Osteoblast (primary cell): ENCODE results near the gene VEGFA. TPM values are rescaled to one million over a fixed set of nuclear protein-coding genes. Genes with fewer than 3 reads are reported as not detected.
A peak's percentile ranks its signal among the peaks of the same experiment; 100 is the strongest.
"Not testable (repeated sequence)": the region's sequence is repeated elsewhere in the genome, so short reads cannot be mapped to it uniquely, and the experiment has no call there.

Source experiments
- DNase-seq: peaks from one replicate; pipeline ENCODE4 v3.0.0; 2011; ENCODE audit warnings: low spot score, mixed read lengths; ENCODE audit not compliant: insufficient read length; ENCODE audit errors: missing footprints
- H2AFZ ChIP-seq: 2 replicates; pipeline ENCODE4 v1.6.0; 2011; ENCODE audit warnings: mild to moderate bottlenecking, low read length
- H3K27ac ChIP-seq: 2 replicates; pipeline ENCODE4 v1.5.1; 2011; ENCODE audit warnings: mild to moderate bottlenecking, low read depth, low read length, moderate library complexity
- H3K27me3 ChIP-seq: 2 replicates; pipeline ENCODE4 v1.6.0; 2012; ENCODE audit warnings: mild to moderate bottlenecking, control low read depth, inconsistent platforms, low read length, moderate library complexity; ENCODE audit not compliant: insufficient read depth
- H3K36me3 ChIP-seq: 2 replicates; pipeline ENCODE4 v1.5.1; 2011; ENCODE audit warnings: mild to moderate bottlenecking, low read length, control low read depth, moderate library complexity; ENCODE audit not compliant: insufficient read depth
- H3K4me1 ChIP-seq: 2 replicates; pipeline ENCODE4 v1.5.1; 2011; ENCODE audit warnings: mild to moderate bottlenecking, low read length, control low read depth, moderate library complexity; ENCODE audit not compliant: insufficient read depth
- H3K4me2 ChIP-seq: 2 replicates; pipeline ENCODE4 v1.6.0; 2011; ENCODE audit warnings: mild to moderate bottlenecking, low read length; ENCODE audit not compliant: insufficient read depth
- H3K4me3 ChIP-seq: fragments of 200-600 bp; sonication (generic); 3 replicates; pipeline ENCODE4 v1.5.1; 2012; ENCODE audit warnings: mild to moderate bottlenecking, low read length, inconsistent platforms; ENCODE audit not compliant: insufficient read depth
- H3K79me2 ChIP-seq: 2 replicates; pipeline ENCODE4 v1.6.0; 2012; ENCODE audit warnings: mild to moderate bottlenecking, low read length, control low read depth, inconsistent platforms; ENCODE audit not compliant: insufficient read depth
- H3K9me3 ChIP-seq: 2 replicates; pipeline ENCODE4 v1.5.1; 2011; ENCODE audit warnings: low read depth, low read length, control low read depth
- H4K20me1 ChIP-seq: 2 replicates; pipeline ENCODE4 v1.6.0; 2012; ENCODE audit warnings: mild to moderate bottlenecking, low read length, control low read depth; ENCODE audit not compliant: insufficient read depth
- total RNA-seq: library from RNA; depleted of rRNA; stranded (reverse); fragments of >200 nt; gene quantifications from 2 replicates; pipeline ENCODE4 v1.2.3, GENCODE V29; 2012
- TF ChIP-seq, protein P1 (sequence below): IDR thresholded peaks from 2 replicates; pipeline ENCODE4 v1.5.1; 2011; ENCODE audit warnings: mild to moderate bottlenecking, low read depth, low read length, moderate library complexity; ENCODE audit errors: extremely low read depth

The VEGFA gene
- total RNA-seq, 1 donor = 193 TPM

DNA sequence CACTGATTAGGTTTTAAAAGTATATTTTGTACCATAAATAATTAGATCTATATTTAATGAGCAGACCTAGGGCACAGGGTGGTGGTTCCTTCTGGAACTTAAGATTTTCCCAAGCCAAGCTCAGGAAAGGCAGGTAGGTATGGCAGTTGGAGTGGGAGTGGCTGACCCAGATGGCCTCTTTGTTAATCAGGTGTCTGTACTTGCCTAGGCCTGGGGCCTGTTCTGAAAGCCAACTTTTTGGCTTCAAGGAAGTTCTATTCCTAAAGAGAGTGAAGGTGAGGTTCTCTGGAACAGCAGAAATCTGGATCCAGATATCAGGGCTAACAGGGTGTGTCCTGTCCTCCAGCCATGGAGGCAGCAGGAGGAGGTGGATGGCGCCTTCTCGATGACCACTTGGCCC is 44.9 kb downstream of the VEGFA start:
- H3K79me2 ChIP-seq = no peaks in the 10 kb centered on the region
- no peak overlapping the region for H3K27ac ChIP-seq
- TF ChIP-seq, protein P1, sequence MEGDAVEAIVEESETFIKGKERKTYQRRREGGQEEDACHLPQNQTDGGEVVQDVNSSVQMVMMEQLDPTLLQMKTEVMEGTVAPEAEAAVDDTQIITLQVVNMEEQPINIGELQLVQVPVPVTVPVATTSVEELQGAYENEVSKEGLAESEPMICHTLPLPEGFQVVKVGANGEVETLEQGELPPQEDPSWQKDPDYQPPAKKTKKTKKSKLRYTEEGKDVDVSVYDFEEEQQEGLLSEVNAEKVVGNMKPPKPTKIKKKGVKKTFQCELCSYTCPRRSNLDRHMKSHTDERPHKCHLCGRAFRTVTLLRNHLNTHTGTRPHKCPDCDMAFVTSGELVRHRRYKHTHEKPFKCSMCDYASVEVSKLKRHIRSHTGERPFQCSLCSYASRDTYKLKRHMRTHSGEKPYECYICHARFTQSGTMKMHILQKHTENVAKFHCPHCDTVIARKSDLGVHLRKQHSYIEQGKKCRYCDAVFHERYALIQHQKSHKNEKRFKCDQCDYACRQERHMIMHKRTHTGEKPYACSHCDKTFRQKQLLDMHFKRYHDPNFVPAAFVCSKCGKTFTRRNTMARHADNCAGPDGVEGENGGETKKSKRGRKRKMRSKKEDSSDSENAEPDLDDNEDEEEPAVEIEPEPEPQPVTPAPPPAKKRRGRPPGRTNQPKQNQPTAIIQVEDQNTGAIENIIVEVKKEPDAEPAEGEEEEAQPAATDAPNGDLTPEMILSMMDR = no peak
- no peaks in the 10 kb centered on the region for H3K27me3 ChIP-seq
- H3K4me3 ChIP-seq = no peak overlapping the region
- no peak overlapping the region for H2AFZ ChIP-seq
- no peaks in the 10 kb centered on the region for H3K9me3 ChIP-seq
- H3K36me3 ChIP-seq = no peaks in the 10 kb centered on the region
- no peaks in the 10 kb centered on the region for H4K20me1 ChIP-seq
- DNase-seq = no peak
- H3K4me2 ChIP-seq = no peak overlapping the region
- peaks cover 4% of the 10 kb centered on the region for H3K4me1 ChIP-seq

DNA sequence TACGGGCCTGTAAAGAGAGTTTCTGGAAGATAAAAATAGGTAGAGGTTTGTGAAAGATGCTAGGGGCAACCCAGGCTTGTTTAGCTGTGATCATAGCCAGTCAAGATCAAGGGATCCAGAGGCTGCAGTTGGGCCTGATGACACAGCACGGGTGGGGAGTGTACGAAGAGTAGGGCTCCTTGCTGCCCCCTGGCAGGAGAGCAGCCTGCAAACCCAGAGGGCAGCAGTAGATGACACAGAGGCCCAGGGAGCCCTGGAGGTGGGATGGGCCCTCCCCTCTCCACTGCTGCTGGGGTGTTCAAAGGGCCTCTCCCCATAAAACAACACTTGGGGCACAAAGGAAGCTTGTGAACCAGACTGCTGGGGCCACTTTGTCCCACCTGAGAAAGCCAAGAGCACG is 47.2 kb downstream of the VEGFA start:
- no peaks in the 10 kb centered on the region for H4K20me1 ChIP-seq
- peaks cover 4% of the 10 kb centered on the region for H3K4me1 ChIP-seq
- H3K4me2 ChIP-seq = no peak overlapping the region
- no peaks in the 10 kb centered on the region for H3K79me2 ChIP-seq
- H3K4me3 ChIP-seq = no peak overlapping the region
- no peak overlapping the region for H3K27ac ChIP-seq
- peak; percentile 88 for DNase-seq
- H2AFZ ChIP-seq = peak overlapping the region; percentile 79
- H3K36me3 ChIP-seq = no peaks in the 10 kb centered on the region
- H3K27me3 ChIP-seq = no peaks in the 10 kb centered on the region
- no peaks in the 10 kb centered on the region for H3K9me3 ChIP-seq
- TF ChIP-seq, protein P1 = peak; percentile 56

DNA sequence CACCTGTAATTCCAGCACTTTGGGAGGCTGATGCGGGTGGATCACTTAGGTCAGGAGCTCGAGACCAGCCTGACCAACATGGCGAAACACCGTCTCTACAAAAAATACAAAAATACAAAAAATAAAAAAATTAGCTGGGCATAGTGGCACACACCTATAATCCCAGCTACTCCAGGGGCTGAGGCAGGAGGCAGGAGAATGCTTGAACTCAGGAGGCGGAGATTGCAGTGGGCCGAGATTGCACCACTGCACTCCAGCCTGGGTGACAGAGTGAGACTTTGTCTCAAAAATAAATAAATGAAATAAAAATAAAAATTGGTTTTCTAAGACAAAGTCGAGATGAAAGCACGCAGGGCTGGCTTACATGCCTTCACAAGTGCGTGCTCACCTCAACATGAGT is 49.0 kb downstream of the VEGFA start:
- not testable (repeated sequence) for H3K27me3 ChIP-seq, H2AFZ ChIP-seq, H3K4me2 ChIP-seq, H3K79me2 ChIP-seq, DNase-seq, H3K9me3 ChIP-seq, H4K20me1 ChIP-seq, H3K27ac ChIP-seq, H3K4me1 ChIP-seq, H3K36me3 ChIP-seq, H3K4me3 ChIP-seq

DNA sequence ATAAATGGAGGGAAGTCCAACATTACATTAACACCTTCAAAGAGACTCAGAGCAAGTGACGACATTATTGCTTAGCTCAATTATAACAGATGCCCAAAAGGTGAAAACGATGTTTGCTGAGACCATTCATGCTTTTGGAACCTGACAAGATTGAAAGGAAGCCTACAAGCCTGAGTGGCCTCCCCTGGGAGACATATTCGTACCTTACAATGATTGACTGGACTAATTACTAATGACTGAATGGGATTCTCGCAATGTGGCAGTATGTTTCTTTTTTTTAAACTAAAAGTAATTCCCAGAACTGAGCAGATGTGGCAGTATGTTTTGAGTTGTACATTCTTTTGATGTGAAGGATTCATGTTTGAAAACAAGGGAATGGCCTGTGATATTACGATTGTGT is 49.9 kb downstream of the VEGFA start:
- no peaks in the 10 kb centered on the region for H3K4me1 ChIP-seq
- no peak overlapping the region for H2AFZ ChIP-seq
- H3K4me3 ChIP-seq = no peak overlapping the region
- no peak for DNase-seq
- H3K79me2 ChIP-seq = no peaks in the 10 kb centered on the region
- H3K27ac ChIP-seq = no peak overlapping the region
- H3K9me3 ChIP-seq = no peaks in the 10 kb centered on the region
- no peaks in the 10 kb centered on the region for H4K20me1 ChIP-seq
- H3K4me2 ChIP-seq = no peak overlapping the region
- H3K36me3 ChIP-seq = no peaks in the 10 kb centered on the region
- H3K27me3 ChIP-seq = peaks cover 12% of the 10 kb centered on the region
- TF ChIP-seq, protein P1 = no peak

DNA sequence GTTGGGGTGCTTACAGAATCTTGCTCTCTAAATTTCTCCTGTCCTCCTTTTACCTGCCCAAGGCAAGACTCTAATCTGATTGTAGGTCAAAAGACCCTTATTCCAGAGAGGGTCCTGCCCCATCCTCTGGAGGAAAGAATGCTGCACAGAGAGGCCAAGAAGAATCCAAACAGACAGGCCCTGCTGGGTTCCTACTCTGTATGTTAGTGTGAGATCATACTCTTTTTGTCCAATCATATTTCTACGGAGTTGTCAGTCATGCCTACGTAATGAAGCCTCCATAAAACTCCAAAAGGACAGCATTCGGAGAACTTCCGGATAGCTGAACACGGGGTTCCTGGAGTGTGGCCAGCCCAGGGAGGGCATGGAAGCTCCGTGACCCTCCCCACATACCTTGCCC is 50.5 kb downstream of the VEGFA start:
- Histone ChIP-seq H3K27me3 (peaks cover 12% of the 10 kb centered on the region), H2AFZ (no peak overlapping the region), H3K4me2 (no peak overlapping the region), H3K36me3 (no peaks in the 10 kb centered on the region), H3K27ac (no peak overlapping the region), H3K4me3 (no peak overlapping the region), H3K4me1 (no peaks in the 10 kb centered on the region), H3K9me3 (no peaks in the 10 kb centered on the region), H3K79me2 (no peaks in the 10 kb centered on the region), H4K20me1 (no peaks in the 10 kb centered on the region)
- TF ChIP-seq, protein P1 = no peak
- DNase-seq = no peak
